Heart right ventricle (tissue), 16 donors: Measurements from ENCODE around the gene PDE11A. TPM values are rescaled to one million over a fixed set of nuclear protein-coding genes. Genes with fewer than 3 reads are reported as not detected.
"Not testable (repeated sequence)": the region's sequence is repeated elsewhere in the genome, so short reads cannot be mapped to it uniquely, and the experiment has no call there.

Source experiments
- ATAC-seq, 8 donors: fragments of 200-7000 bp; cut with Tn5 transposase; one replicate each; pipeline ENCODE4 v1.9.1; 2020; ENCODE audit warnings: mild to moderate bottlenecking in 8 of 8, moderate library complexity in 8 of 8, moderate number of reproducible peaks in 1 of 8
- DNase-seq, 2 donors: peaks; one replicate each; pipeline ENCODE4 v3.0.0-alpha.2; 2020
- H3K27ac ChIP-seq, 10 donors: fragments of 200-600 bp; sonication (generic) in 2 of 10; one replicate each; pipeline versions ENCODE4 v1.5.0 to v1.8.0; 2020 to 2022; ENCODE audit warnings: mild to moderate bottlenecking in 3 of 10
- H3K27me3 ChIP-seq, 7 donors: fragments of 200-600 bp; one replicate each; pipeline ENCODE4 v1.8.0; 2021 to 2022; ENCODE audit warnings: mild to moderate bottlenecking in 2 of 7
- H3K36me3 ChIP-seq, 9 donors: fragments of 200-600 bp; sonication (generic) in 1 of 9; one replicate each; pipeline versions ENCODE4 v1.5.0 to v1.8.0; 2020 to 2022; ENCODE audit warnings: mild to moderate bottlenecking in 2 of 9
- H3K4me1 ChIP-seq, 9 donors: fragments of 200-600 bp; sonication (generic) in 1 of 9; one replicate each; pipeline versions ENCODE4 v1.5.0 to v1.8.0; 2020 to 2022; ENCODE audit warnings: mild to moderate bottlenecking in 4 of 9
- H3K4me3 ChIP-seq, 10 donors: fragments of 200-600 bp; sonication (generic) in 2 of 10; one replicate each; pipeline versions ENCODE4 v1.5.0 to v1.8.0; 2020 to 2022; ENCODE audit warnings: mild to moderate bottlenecking in 7 of 10, moderate library complexity in 2 of 10
- H3K9me3 ChIP-seq, 11 donors: fragments of 200-600 bp in 10 of 11; sonication (generic) in 2 of 11; one replicate each; pipeline versions ENCODE4 v1.5.0 to v1.8.0; 2013 to 2022; ENCODE audit warnings: mild to moderate bottlenecking in 2 of 11, control low read depth in 1 of 11, moderate library complexity in 1 of 11
- whole genome bisulfite sequencing, 2 donors: extraction: QIAGEN DNeasy Blood & Tissue Kit; methylation state at CpG; one replicate each; pipeline ENCODE4 v1.1.7; 2013; ENCODE audit warnings: inconsistent platforms in 1 of 2; 5-methylcytosine and 5-hydroxymethylcytosine counted together
- intact Hi-C, 10 donors: fragments of 100-400 bp; cut with DNase I; formaldehyde crosslinking; loops; one replicate each; pipeline versions ENCODE4 v1.11.1 to v1.14.2; 2022
- polyA plus RNA-seq, 2 donors: library from polyadenylated mRNA; stranded (reverse); fragments of 200-250 nt; gene quantifications; one replicate each; pipeline ENCODE4 v1.2.3, GENCODE V29; 2013
- total RNA-seq, 10 donors: library from RNA; stranded (reverse); fragmentation: NEBNext Ultra II Directional in 3 of 10; extraction: Animal tissue kit (Norgen Biotek cat#: 25700) in 3 of 10; gene quantifications; one replicate each; pipeline versions ENCODE4 v1.2.1 to v1.2.4, GENCODE V29; 2021 to 2023
- TF ChIP-seq, protein P1 (sequence below), 9 donors: fragments of 200-600 bp; sonication (generic) in 2 of 9; IDR thresholded peaks; one replicate each; pipeline versions ENCODE4 v1.5.0 to v1.8.0; 2021 to 2022; ENCODE audit warnings: antibody characterized with exemption in 9 of 9, mild to moderate bottlenecking in 5 of 9, moderate library complexity in 1 of 9
- donor health status: Arrhythmogenic right ventricular cardiomyopathy.
- donor health status: ischemic (EF 13 %, LVEDD 7.1; RV severe dilation, severe dysfunction).
- donor health status: healthy with polysubstance abuse.
- donor health status: DM: no; HTN: yes; CAD: no.
- donor health status: DM: no; HTN: no; CAD: no.
- donor health status: ischemic (EF 25% LVEDD 6.9; RV normal size, moderate dysfunction).
- donor health status: ischemic (EF 25% LVEDD 5.7; RV mildly dilated, moderate dysfunction).
- donor health status: healthy.
- donor health status: DM: yes; HTN: yes; CAD: no.
- donor health status: Ischemic cardiomyopathy.
- donor health status: ischemic (EF 35%, LVEDD 5.7; RV mildly dilated, moderate dysfunction).
- donor health status: nonischemic (EF 11% LVEDD 7.7; RV severe dilation, severe dysfunction).
- donor health status: DM: yes; HTN: yes; CAD: no.
- donor health status: PGD.
- donor health status: ischemic (EF 29% LVEDD 5.4; RV normal size, mild dysfunction).
- donor health status: nonischemic (EF 23%, LVEDD 6.1; RV moderate dilation, normal function).

Gene PDE11A
- total and polyA plus RNA-seq, 12 donors = 0.12 to 6.4 (median 1.1) TPM

DNA sequence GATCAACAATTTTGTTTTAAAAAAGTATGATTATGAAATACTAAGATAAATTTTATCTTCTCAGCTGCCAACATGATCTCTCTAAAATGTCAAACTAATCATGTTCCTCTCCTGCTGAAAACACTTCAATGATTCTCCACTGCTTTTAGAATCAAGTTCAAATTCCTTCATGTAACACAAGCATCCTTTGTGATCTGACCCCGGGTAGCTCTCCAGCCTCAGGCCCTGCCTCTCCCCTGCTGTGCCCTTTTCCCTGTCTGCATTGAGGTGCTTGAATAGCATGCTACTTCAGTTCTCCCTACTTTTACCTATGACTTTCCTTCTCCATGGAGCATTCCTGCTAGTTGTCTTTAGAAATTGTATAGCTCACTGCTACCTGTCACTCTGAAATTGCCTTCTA is 274.8 kb downstream of the PDE11A start:
- no peak for ATAC-seq
- no peak for DNase-seq
- H3K4me3 ChIP-seq = no peak overlapping the region
- H3K27me3 ChIP-seq = peaks cover 0 to 8% (median 0%) of the 10 kb centered on the region in 7 donors
- H3K36me3 ChIP-seq = no peaks in the 10 kb centered on the region
- H3K9me3 ChIP-seq = no peaks in the 10 kb centered on the region
- intact Hi-C loops = loop anchor here in 2 of 10 donors (5.0 to 10.0 kb wide), 3 partner anchors 84 to 274 kb away; partner anchors contain the start of gene PDE11A (in 2 of the 2)
- H3K27ac ChIP-seq = peak overlapping the region in 4 of 10 donors; percentile 7 to 65 (median 41)
- WGBS, 2 donors = 5 to 11% methylated on average over 1 of the region's 1 CpG
- TF ChIP-seq, protein P1, sequence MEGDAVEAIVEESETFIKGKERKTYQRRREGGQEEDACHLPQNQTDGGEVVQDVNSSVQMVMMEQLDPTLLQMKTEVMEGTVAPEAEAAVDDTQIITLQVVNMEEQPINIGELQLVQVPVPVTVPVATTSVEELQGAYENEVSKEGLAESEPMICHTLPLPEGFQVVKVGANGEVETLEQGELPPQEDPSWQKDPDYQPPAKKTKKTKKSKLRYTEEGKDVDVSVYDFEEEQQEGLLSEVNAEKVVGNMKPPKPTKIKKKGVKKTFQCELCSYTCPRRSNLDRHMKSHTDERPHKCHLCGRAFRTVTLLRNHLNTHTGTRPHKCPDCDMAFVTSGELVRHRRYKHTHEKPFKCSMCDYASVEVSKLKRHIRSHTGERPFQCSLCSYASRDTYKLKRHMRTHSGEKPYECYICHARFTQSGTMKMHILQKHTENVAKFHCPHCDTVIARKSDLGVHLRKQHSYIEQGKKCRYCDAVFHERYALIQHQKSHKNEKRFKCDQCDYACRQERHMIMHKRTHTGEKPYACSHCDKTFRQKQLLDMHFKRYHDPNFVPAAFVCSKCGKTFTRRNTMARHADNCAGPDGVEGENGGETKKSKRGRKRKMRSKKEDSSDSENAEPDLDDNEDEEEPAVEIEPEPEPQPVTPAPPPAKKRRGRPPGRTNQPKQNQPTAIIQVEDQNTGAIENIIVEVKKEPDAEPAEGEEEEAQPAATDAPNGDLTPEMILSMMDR (IDR thresholded peaks at IDR 0.05) = no peak
- peaks cover 0 to 24% (median 7%) of the 10 kb centered on the region in 9 donors for H3K4me1 ChIP-seq

DNA sequence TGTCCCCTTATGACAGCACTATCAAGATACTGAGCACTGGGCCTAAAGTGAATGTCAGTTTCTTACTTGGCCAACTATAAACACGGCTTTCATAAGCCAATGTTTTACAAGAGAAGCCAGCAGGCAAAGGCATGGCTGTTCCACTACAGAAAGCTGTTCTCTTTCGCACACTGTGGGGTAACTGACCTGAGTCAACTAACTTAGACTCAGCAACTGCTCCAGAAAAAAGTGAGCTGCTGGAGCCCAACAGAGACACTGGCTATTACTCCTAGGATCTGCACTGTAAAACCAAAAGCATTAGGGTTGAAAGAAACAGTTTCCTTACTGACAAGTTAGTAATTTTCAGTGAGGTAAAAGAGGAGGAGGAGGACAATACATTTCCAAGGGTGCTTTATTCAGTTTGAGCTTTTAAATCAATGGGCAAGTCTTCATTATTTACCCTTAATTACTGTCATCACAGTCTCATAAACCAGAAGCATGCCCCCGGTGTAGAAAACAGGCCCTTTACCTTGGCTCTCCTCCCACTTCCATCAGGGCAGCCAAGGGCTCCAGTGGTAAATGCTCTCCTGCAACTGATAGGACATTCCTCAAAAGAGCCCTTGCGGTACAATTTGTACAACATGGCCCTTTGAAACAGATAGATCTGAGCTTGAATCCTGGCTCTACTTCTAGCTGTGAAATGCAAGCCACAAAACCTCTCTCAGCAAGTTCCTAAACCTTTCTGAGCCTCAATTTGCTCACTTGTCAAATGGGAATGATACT is 275.7 kb downstream of the PDE11A start:
- Histone ChIP-seq H3K36me3 (no peaks in the 10 kb centered on the region), H3K27me3 (peaks cover 0 to 8% (median 0%) of the 10 kb centered on the region in 7 donors), H3K4me3 (no peak overlapping the region), H3K27ac (peak overlapping the region in 7 of 10 donors; percentile 15 to 65 (median 38)), H3K4me1 (peaks cover 0 to 24% (median 7%) of the 10 kb centered on the region in 9 donors), H3K9me3 (no peaks in the 10 kb centered on the region)
- DNase-seq = no peak
- whole genome bisulfite sequencing, 2 donors = 43% methylated on average over 4 of the region's 4 CpGs
- intact Hi-C loops = loop anchor here in 2 of 10 donors (5.0 to 10.0 kb wide), 3 partner anchors 85 to 275 kb away; partner anchors contain the start of gene PDE11A (in 2 of the 2)
- peak in 6 of 8 donors; percentile 50 to 81 (median 66) for ATAC-seq
- TF ChIP-seq, protein P1 (IDR thresholded peaks at IDR 0.05) = no peak

DNA sequence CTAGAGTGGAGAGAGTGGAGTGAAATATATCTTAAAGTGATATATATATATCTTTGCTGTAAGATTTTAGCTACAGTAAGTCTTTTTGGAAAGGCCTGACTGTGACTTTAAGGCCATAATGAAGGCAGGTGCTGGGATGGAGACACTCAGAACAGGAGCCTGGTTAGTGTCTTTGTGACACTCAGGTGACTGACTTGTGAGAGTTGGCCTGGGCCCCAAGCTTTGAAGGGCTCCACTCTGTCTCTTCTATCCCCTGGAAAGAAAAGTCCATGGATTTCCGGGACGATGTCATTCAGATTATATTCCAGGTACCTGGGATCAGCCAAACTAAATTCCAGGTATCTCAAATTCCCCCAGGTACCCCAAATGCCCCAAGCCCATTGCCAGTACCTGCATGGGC is 276.6 kb downstream of the PDE11A start:
- intact Hi-C loops = loop anchor here in 2 of 10 donors (5.0 to 10.0 kb wide), 3 partner anchors 86 to 276 kb away; partner anchors contain the start of gene PDE11A (in 2 of the 2)
- WGBS, 2 donors = 28 to 54% methylated on average over 2 of the region's 2 CpGs
- no peaks in the 10 kb centered on the region for H3K36me3 ChIP-seq
- H3K9me3 ChIP-seq = no peaks in the 10 kb centered on the region
- H3K27ac ChIP-seq = peak overlapping the region in 3 of 10 donors; percentile 38 to 65 (median 44)
- H3K27me3 ChIP-seq = peaks cover 0 to 8% (median 0%) of the 10 kb centered on the region in 7 donors
- peaks cover 0 to 24% (median 7%) of the 10 kb centered on the region in 9 donors for H3K4me1 ChIP-seq
- peak in 1 of 2 donors; percentile 31 for DNase-seq
- no peak overlapping the region for H3K4me3 ChIP-seq
- TF ChIP-seq, protein P1 (IDR thresholded peaks at IDR 0.05) = no peak
- peak; percentile 44 to 79 (median 68) for ATAC-seq

DNA sequence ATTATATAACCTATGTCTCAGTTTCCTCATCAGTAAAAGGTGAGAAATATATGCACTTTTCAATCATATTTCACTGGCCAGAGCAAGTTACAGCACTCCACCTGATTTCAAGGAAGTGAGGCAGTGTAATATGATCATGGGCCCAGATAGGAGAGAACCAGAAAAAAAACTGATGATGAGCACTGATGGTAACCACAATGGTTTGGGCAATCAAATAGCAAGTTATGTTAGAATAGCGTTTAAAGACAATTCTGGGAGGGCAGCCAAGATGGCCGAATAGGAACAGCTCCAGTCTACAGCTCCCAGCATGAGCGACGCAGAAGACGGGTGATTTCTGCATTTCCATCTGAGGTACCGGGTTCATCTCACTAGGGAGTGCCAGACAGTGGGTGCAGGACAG is 287.4 kb downstream of the PDE11A start:
- peak in 3 of 8 donors; percentile 44 to 57 (median 47) for ATAC-seq
- WGBS, 2 donors = 65 to 75% methylated on average over 5 to 6 of the region's 6 CpGs
- Histone ChIP-seq H3K4me1 (peaks cover 0 to 21% (median 9%) of the 10 kb centered on the region in 9 donors), H3K27ac (peak overlapping the region in 5 of 10 donors; percentile 26 to 73 (median 64))
- DNase-seq, H3K9me3 ChIP-seq, H3K4me3 ChIP-seq, H3K36me3 ChIP-seq, H3K27me3 ChIP-seq, intact Hi-C loops: not testable (repeated sequence)
